Osteoblast (primary cell): ENCODE results near the gene DNAH8. TPM values are rescaled to one million over a fixed set of nuclear protein-coding genes. Genes with fewer than 3 reads are reported as not detected.

Experiments used
- DNase-seq: peaks from one replicate; pipeline ENCODE4 v3.0.0; 2011; ENCODE audit warnings: low spot score, mixed read lengths; ENCODE audit not compliant: insufficient read length; ENCODE audit errors: missing footprints
- H2AFZ ChIP-seq: 2 replicates; pipeline ENCODE4 v1.6.0; 2011; ENCODE audit warnings: mild to moderate bottlenecking, low read length
- H3K27ac ChIP-seq: 2 replicates; pipeline ENCODE4 v1.5.1; 2011; ENCODE audit warnings: mild to moderate bottlenecking, low read depth, low read length, moderate library complexity
- H3K27me3 ChIP-seq: 2 replicates; pipeline ENCODE4 v1.6.0; 2012; ENCODE audit warnings: mild to moderate bottlenecking, control low read depth, inconsistent platforms, low read length, moderate library complexity; ENCODE audit not compliant: insufficient read depth
- H3K36me3 ChIP-seq: 2 replicates; pipeline ENCODE4 v1.5.1; 2011; ENCODE audit warnings: mild to moderate bottlenecking, low read length, control low read depth, moderate library complexity; ENCODE audit not compliant: insufficient read depth
- H3K4me1 ChIP-seq: 2 replicates; pipeline ENCODE4 v1.5.1; 2011; ENCODE audit warnings: mild to moderate bottlenecking, low read length, control low read depth, moderate library complexity; ENCODE audit not compliant: insufficient read depth
- H3K4me2 ChIP-seq: 2 replicates; pipeline ENCODE4 v1.6.0; 2011; ENCODE audit warnings: mild to moderate bottlenecking, low read length; ENCODE audit not compliant: insufficient read depth
- H3K4me3 ChIP-seq: fragments of 200-600 bp; sonication (generic); 3 replicates; pipeline ENCODE4 v1.5.1; 2012; ENCODE audit warnings: mild to moderate bottlenecking, low read length, inconsistent platforms; ENCODE audit not compliant: insufficient read depth
- H3K79me2 ChIP-seq: 2 replicates; pipeline ENCODE4 v1.6.0; 2012; ENCODE audit warnings: mild to moderate bottlenecking, low read length, control low read depth, inconsistent platforms; ENCODE audit not compliant: insufficient read depth
- H3K9me3 ChIP-seq: 2 replicates; pipeline ENCODE4 v1.5.1; 2011; ENCODE audit warnings: low read depth, low read length, control low read depth
- H4K20me1 ChIP-seq: 2 replicates; pipeline ENCODE4 v1.6.0; 2012; ENCODE audit warnings: mild to moderate bottlenecking, low read length, control low read depth; ENCODE audit not compliant: insufficient read depth
- total RNA-seq: library from RNA; depleted of rRNA; stranded (reverse); fragments of >200 nt; gene quantifications from 2 replicates; pipeline ENCODE4 v1.2.3, GENCODE V29; 2012
- TF ChIP-seq, protein P1 (sequence below): IDR thresholded peaks from 2 replicates; pipeline ENCODE4 v1.5.1; 2011; ENCODE audit warnings: mild to moderate bottlenecking, low read depth, low read length, moderate library complexity; ENCODE audit errors: extremely low read depth

DNAH8 gene
- total RNA-seq, 1 donor = 0.36 TPM

DNA sequence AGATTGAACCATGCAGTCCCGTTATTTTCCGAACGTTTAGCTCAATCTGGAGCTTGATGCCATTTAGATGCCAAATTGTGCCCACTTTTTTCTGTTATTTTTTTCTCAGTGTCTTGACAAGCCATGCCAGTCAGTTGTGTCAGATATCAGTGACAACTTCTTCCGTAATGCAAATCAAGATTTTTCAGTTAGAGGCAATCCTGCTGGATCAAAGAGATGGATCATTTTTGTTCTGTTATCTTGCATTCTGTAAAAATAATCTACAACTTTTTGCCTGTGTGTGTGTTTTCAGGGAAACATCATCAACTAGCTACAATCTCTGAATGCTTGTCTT is 302.4 kb downstream of the DNAH8 start:
- no peaks in the 10 kb centered on the region for H3K4me1 ChIP-seq
- no peak overlapping the region for H3K27ac ChIP-seq
- no peak overlapping the region for H3K4me3 ChIP-seq
- TF ChIP-seq, protein P1, sequence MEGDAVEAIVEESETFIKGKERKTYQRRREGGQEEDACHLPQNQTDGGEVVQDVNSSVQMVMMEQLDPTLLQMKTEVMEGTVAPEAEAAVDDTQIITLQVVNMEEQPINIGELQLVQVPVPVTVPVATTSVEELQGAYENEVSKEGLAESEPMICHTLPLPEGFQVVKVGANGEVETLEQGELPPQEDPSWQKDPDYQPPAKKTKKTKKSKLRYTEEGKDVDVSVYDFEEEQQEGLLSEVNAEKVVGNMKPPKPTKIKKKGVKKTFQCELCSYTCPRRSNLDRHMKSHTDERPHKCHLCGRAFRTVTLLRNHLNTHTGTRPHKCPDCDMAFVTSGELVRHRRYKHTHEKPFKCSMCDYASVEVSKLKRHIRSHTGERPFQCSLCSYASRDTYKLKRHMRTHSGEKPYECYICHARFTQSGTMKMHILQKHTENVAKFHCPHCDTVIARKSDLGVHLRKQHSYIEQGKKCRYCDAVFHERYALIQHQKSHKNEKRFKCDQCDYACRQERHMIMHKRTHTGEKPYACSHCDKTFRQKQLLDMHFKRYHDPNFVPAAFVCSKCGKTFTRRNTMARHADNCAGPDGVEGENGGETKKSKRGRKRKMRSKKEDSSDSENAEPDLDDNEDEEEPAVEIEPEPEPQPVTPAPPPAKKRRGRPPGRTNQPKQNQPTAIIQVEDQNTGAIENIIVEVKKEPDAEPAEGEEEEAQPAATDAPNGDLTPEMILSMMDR = no peak
- no peak overlapping the region for H3K4me2 ChIP-seq
- H3K27me3 ChIP-seq = no peaks in the 10 kb centered on the region
- DNase-seq = no peak
- H2AFZ ChIP-seq = no peak overlapping the region
- H3K36me3 ChIP-seq = no peaks in the 10 kb centered on the region
- H4K20me1 ChIP-seq = no peaks in the 10 kb centered on the region
- no peaks in the 10 kb centered on the region for H3K79me2 ChIP-seq
- no peaks in the 10 kb centered on the region for H3K9me3 ChIP-seq

DNA sequence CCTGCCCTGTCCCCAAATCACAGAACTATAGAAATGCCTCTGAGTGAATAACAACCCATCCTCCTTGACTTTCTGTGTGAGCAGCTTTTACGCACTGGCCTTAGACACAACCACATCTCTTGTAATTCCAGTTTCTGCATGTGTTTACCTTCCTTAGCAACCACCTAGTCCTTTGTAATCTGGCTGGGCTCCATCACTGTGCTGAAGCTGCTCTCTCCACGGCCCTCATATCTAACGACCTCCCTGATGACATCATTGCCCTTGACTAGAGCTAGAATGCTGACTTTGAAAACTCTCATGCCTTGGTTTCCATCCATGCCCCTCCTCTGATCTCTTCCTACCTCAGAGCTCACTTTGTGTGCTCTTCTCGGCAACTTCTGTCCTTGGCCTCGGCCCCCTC is 303.0 kb downstream of the DNAH8 start:
- DNase-seq = no peak
- H3K4me2 ChIP-seq = no peak overlapping the region
- H3K9me3 ChIP-seq = no peaks in the 10 kb centered on the region
- H2AFZ ChIP-seq = no peak overlapping the region
- no peak overlapping the region for H3K4me3 ChIP-seq
- no peaks in the 10 kb centered on the region for H4K20me1 ChIP-seq
- TF ChIP-seq, protein P1 = no peak
- no peak overlapping the region for H3K27ac ChIP-seq
- no peaks in the 10 kb centered on the region for H3K4me1 ChIP-seq
- no peaks in the 10 kb centered on the region for H3K79me2 ChIP-seq
- no peaks in the 10 kb centered on the region for H3K36me3 ChIP-seq
- H3K27me3 ChIP-seq = no peaks in the 10 kb centered on the region

DNA sequence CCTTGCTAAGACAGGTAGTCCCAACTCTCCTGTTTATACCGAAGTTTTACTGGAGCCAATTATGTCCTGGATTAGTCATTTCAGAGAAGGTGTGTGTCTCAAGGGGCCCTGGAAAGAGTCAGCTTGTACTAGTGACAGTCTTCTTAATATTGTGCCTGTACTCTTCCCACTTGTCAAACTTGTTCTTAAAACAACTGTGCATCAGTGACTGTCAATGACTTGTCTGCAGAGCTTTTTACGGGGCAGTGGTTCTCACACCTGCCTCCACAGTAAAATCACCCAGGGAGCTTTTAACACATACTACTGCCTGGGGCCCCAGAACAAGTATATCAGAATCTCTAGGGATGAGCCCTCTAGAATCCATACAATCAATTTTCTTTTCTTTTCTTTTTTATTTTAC is 305.0 kb downstream of the DNAH8 start:
- no peak overlapping the region for H2AFZ ChIP-seq
- no peak overlapping the region for H3K4me3 ChIP-seq
- H4K20me1 ChIP-seq = no peaks in the 10 kb centered on the region
- H3K27me3 ChIP-seq = no peaks in the 10 kb centered on the region
- no peaks in the 10 kb centered on the region for H3K4me1 ChIP-seq
- no peaks in the 10 kb centered on the region for H3K9me3 ChIP-seq
- DNase-seq = no peak
- H3K36me3 ChIP-seq = no peaks in the 10 kb centered on the region
- H3K27ac ChIP-seq = no peak overlapping the region
- H3K4me2 ChIP-seq = no peak overlapping the region
- TF ChIP-seq, protein P1 = no peak
- no peaks in the 10 kb centered on the region for H3K79me2 ChIP-seq

DNA sequence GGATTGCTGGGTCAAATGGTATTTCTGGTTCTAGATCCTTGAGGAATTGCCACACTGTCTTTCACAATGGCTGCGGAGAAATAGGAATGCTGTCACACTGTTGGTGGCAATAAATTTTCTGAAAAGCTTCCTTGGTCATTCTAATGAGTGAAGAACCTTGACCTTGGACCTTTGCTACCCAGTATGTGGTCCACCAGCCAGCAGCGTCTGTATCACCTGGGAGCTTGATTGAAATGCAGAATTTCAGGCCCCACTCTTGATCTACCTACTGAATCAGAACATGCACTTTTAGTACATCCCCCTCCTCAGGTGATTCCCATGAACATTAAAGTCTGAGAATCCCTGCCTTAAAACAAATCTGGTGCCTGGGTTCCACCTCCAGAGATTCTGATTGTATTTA is 305.9 kb downstream of the DNAH8 start:
- no peaks in the 10 kb centered on the region for H3K27me3 ChIP-seq
- H3K4me1 ChIP-seq = no peaks in the 10 kb centered on the region
- H3K9me3 ChIP-seq = no peaks in the 10 kb centered on the region
- DNase-seq = no peak
- no peaks in the 10 kb centered on the region for H4K20me1 ChIP-seq
- H3K36me3 ChIP-seq = no peaks in the 10 kb centered on the region
- TF ChIP-seq, protein P1 = no peak
- no peak overlapping the region for H3K27ac ChIP-seq
- H3K4me2 ChIP-seq = no peak overlapping the region
- no peak overlapping the region for H2AFZ ChIP-seq
- no peak overlapping the region for H3K4me3 ChIP-seq
- H3K79me2 ChIP-seq = no peaks in the 10 kb centered on the region
